A673 (cell line): ENCODE data around the gene ZNF350. TPM values are rescaled to one million over a fixed set of nuclear protein-coding genes. Genes with fewer than 3 reads are reported as not detected.
"Not testable (repeated sequence)": the region's sequence is repeated elsewhere in the genome, so short reads cannot be mapped to it uniquely, and the experiment has no call there.

ENCODE experiments used
- BruUV-seq: library from RNA; stranded (reverse); fragments of 400-500 nt; replicated peaks from 2 replicates; lab custom pipeline; 2021; lab: Mats Ljungman, UMichigan
- CTCF ChIA-PET: fragments of 300-600 bp; sonication (Branson Sonifier 250); formaldehyde crosslinking; loops from one replicate; lab custom pipeline; 2022; ENCODE audit warnings: antibody characterized with exemption; lab: Charles Lee
- POLR2A ChIA-PET: fragments of 300-600 bp; sonication (Branson Sonifier 250); formaldehyde crosslinking; loops from one replicate; lab custom pipeline; 2022; ENCODE audit warnings: antibody characterized with exemption; ENCODE audit not compliant: low non-redundant PET; lab: Charles Lee
- DNase-seq: peaks from one replicate; pipeline ENCODE4 v3.0.0-alpha.2; 2015; ENCODE audit warnings: low spot score
- H3K27ac ChIP-seq: fragments of 200-600 bp; sonication (generic); 2 replicates; pipeline ENCODE4 v1.5.1; 2016; ENCODE audit warnings: mixed run types, low read depth, mild to moderate bottlenecking, mixed read lengths, antibody characterized with exemption, low read length; ENCODE audit not compliant: poor library complexity, severe bottlenecking
- H3K27me3 ChIP-seq: fragments of 200-600 bp; sonication (generic); replicated peaks from 2 replicates; pipeline ENCODE4 v1.6.1; 2017; ENCODE audit warnings: mixed run types, low read depth, mild to moderate bottlenecking, mixed read lengths, antibody characterized with exemption, low read length; ENCODE audit not compliant: insufficient read depth, poor library complexity
- H3K36me3 ChIP-seq: fragments of 200-600 bp; sonication (generic); 2 replicates; pipeline ENCODE4 v1.6.1; 2016; ENCODE audit warnings: mixed run types, mild to moderate bottlenecking, mixed read lengths, antibody characterized with exemption, low read length; ENCODE audit not compliant: insufficient read depth, poor library complexity, severe bottlenecking
- H3K4me1 ChIP-seq: fragments of 200-600 bp; sonication (generic); 2 replicates; pipeline ENCODE4 v1.6.1; 2017; ENCODE audit warnings: mixed run types, mild to moderate bottlenecking, mixed read lengths, antibody characterized with exemption, low read length; ENCODE audit not compliant: insufficient read depth, poor library complexity, severe bottlenecking
- H3K4me3 ChIP-seq: fragments of 200-600 bp; sonication (generic); 2 replicates; pipeline ENCODE4 v1.5.1; 2016; ENCODE audit warnings: low read depth, mixed run types, mild to moderate bottlenecking, mixed read lengths, low read length; ENCODE audit not compliant: poor library complexity, severe bottlenecking
- H3K9me3 ChIP-seq: fragments of 200-600 bp; sonication (generic); 2 replicates; pipeline ENCODE4 v1.6.1; 2016; ENCODE audit warnings: mixed run types, low read depth, mild to moderate bottlenecking, mixed read lengths, antibody characterized with exemption, low read length; ENCODE audit not compliant: poor library complexity, severe bottlenecking
- CTCF ChIP-seq: fragments of 300-800, 200-600 bp; sonication (generic); conservative IDR thresholded peaks from 2 replicates; pipeline ENCODE4 v1.5.1; 2017; ENCODE audit warnings: low read depth, mild to moderate bottlenecking, antibody characterized with exemption, low read length, moderate library complexity, mixed read lengths
- EZH2 ChIP-seq: fragments of 200-600 bp; sonication (generic); IDR thresholded peaks from 2 replicates; pipeline ENCODE4 v1.6.1; 2017; ENCODE audit warnings: borderline replicate concordance, low read depth, mild to moderate bottlenecking, mixed read lengths, antibody characterized with exemption, low read length; ENCODE audit not compliant: poor library complexity, severe bottlenecking
- intact Hi-C: fragments of 100-400 bp; cut with micrococcal nuclease; formaldehyde crosslinking; loops from one replicate; pipeline ENCODE4 v1.10.0; 2022; ENCODE audit not compliant: unreplicated experiment
- total RNA-seq: library from RNA; stranded (reverse); gene quantifications from 2 replicates; pipeline ENCODE4 v1.2.3, GENCODE V29; 2021

The ZNF350 gene
- total RNA-seq, 1 experiment from 2014 or later = 7.2 TPM

- Histone ChIP-seq H3K4me1 (no peaks in the 10 kb centered on the region), H3K27me3 (no peaks in the 10 kb centered on the region), H3K4me3 (no peak overlapping the region), H3K9me3 (peaks cover 57% of the 10 kb centered on the region), H3K27ac (no peak overlapping the region), H3K36me3 (peaks cover 18% of the 10 kb centered on the region)
- ChIA-PET POLR2A (no interaction called here), CTCF (no interaction called here)
- intact Hi-C loops = no loop called here
- DNase-seq = no peak
- no peak for TF ChIP-seq CTCF
- no peak for TF ChIP-seq EZH2
- no TSS peak for BruUV-seq
Measured at GRCh38 chr19:51977346-51977745, 9.3 kb downstream of the ZNF350 start.

- H3K36me3 ChIP-seq = peaks cover 21% of the 10 kb centered on the region
- H3K27me3 ChIP-seq = no peaks in the 10 kb centered on the region
- H3K4me3 ChIP-seq = no peak overlapping the region
- POLR2A ChIA-PET = no interaction called here
- DNase-seq = no peak
- H3K27ac ChIP-seq = no peak overlapping the region
- H3K9me3 ChIP-seq = peaks cover 62% of the 10 kb centered on the region
- H3K4me1 ChIP-seq = no peaks in the 10 kb centered on the region
- intact Hi-C loops = no loop called here
- BruUV-seq = no TSS peak
- no peak for TF ChIP-seq CTCF
- TF ChIP-seq EZH2 = no peak
- CTCF ChIA-PET = no interaction called here
Measured at GRCh38 chr19:51976852-51977251, 9.8 kb downstream of the ZNF350 start.

- CTCF ChIA-PET, H3K27ac ChIP-seq, DNase-seq, H3K4me1 ChIP-seq, H3K27me3 ChIP-seq, intact Hi-C loops, BruUV-seq, H3K4me3 ChIP-seq, POLR2A ChIA-PET: not testable (repeated sequence)
- peaks cover 67% of the 10 kb centered on the region for H3K9me3 ChIP-seq
- H3K36me3 ChIP-seq = peaks cover 21% of the 10 kb centered on the region
Measured at GRCh38 chr19:51975787-51976186, 10.9 kb downstream of the ZNF350 start.

- TF ChIP-seq EZH2 (no peak), CTCF (no peak)
- intact Hi-C loops = no loop called here
- Histone ChIP-seq H3K36me3 (peaks cover 45% of the 10 kb centered on the region), H3K4me1 (no peaks in the 10 kb centered on the region), H3K27ac (no peak overlapping the region), H3K9me3 (peaks cover 60% of the 10 kb centered on the region), H3K27me3 (no peaks in the 10 kb centered on the region), H3K4me3 (no peak overlapping the region)
- BruUV-seq = no TSS peak
- no peak for DNase-seq
- POLR2A ChIA-PET = no interaction called here
- CTCF ChIA-PET = no interaction called here
Measured at GRCh38 chr19:51971624-51972023, 15.0 kb downstream of the ZNF350 start.
